Measurements from ENCODE around the gene SOX1. TPM values are rescaled to one million over a fixed set of nuclear protein-coding genes. Genes with fewer than 3 reads are reported as not detected.

The SOX1 gene
- polyA plus RNA-seq, 3 donors, result not detected

GRCh38 chr13:112054616-112055015 lies 12.3 kb upstream of the SOX1 start:
- no peak for DNase-seq
- Histone ChIP-seq H3K9me3 (replicated peaks in 1 of 2; ENCODE audit: control insufficient read depth in 1 of 2, insufficient read depth in 1 of 2, low read length in 2 of 2) (peaks cover 10 to 34% of the 10 kb centered on the region in 2 donors), H3K4me3 (replicated peaks in 1 of 3; ENCODE audit: low read depth in 2 of 3, low read length in 3 of 3) (no peak overlapping the region), H3K27ac (ENCODE audit: low read depth in 1 of 2, low read length in 2 of 2) (no peak overlapping the region), H2AFZ (ENCODE audit: insufficient read depth, low read depth, low read length, poor library complexity, severe bottlenecking) (no peak overlapping the region), H3K9ac (ENCODE audit: insufficient read depth, low read length, poor library complexity, severe bottlenecking) (no peak overlapping the region), H3K4me1 (ENCODE audit: control insufficient read depth in 1 of 2, insufficient read depth in 2 of 2, low read length in 2 of 2) (no peaks in the 10 kb centered on the region), H3K4me2 (replicated peaks; ENCODE audit: extremely low read depth, low read length, poor library complexity, severe bottlenecking) (no peak overlapping the region), H3K36me3 (replicated peaks in 1 of 2; ENCODE audit: control insufficient read depth in 1 of 2, insufficient read depth in 2 of 2, low read length in 2 of 2) (no peaks in the 10 kb centered on the region), H4K20me1 (ENCODE audit: insufficient read depth, low read length) (no peaks in the 10 kb centered on the region), H3K79me2 (ENCODE audit: insufficient read depth, low read length) (no peaks in the 10 kb centered on the region), H3K27me3 (ENCODE audit: control insufficient read depth in 2 of 2, insufficient read depth in 2 of 2, low read length in 2 of 2) (peaks cover 71 to 97% of the 10 kb centered on the region in 2 donors)
- peak overlapping the region in 1 of 2 donors; percentile 77 for H3K4me3 Mint-ChIP-seq
- H3K9me3 Mint-ChIP-seq, result peaks cover 3 to 46% (median 25%) of the 10 kb centered on the region in 7 donors
- TF ChIP-seq CTCF (IDR thresholded peaks at IDR 0.05), result no peak
- intact Hi-C loops (cut with micrococcal nuclease), result no loop called here
- H3K36me3 Mint-ChIP-seq, result no peaks in the 10 kb centered on the region
- 2% methylated on average over 6 of the region's 10 CpGs for WGBS (ENCODE audit: insufficient coverage)
- no peak overlapping the region for H3K27ac Mint-ChIP-seq
- H3K4me1 Mint-ChIP-seq, result no peaks in the 10 kb centered on the region
- peaks cover 81 to 90% (median 85%) of the 10 kb centered on the region in 3 donors for H3K27me3 Mint-ChIP-seq (ENCODE audit: low read depth in 3 of 3)

GRCh38 chr13:112055036-112055914 lies 11.7 kb upstream of the SOX1 start:
- Histone ChIP-seq H3K27me3 (ENCODE audit: control insufficient read depth in 2 of 2, insufficient read depth in 2 of 2, low read length in 2 of 2) (peaks cover 75 to 98% of the 10 kb centered on the region in 2 donors), H3K9ac (ENCODE audit: insufficient read depth, low read length, poor library complexity, severe bottlenecking) (no peak overlapping the region), H4K20me1 (ENCODE audit: insufficient read depth, low read length) (no peaks in the 10 kb centered on the region), H2AFZ (ENCODE audit: insufficient read depth, low read depth, low read length, poor library complexity, severe bottlenecking) (no peak overlapping the region), H3K79me2 (ENCODE audit: insufficient read depth, low read length) (no peaks in the 10 kb centered on the region), H3K27ac (ENCODE audit: low read depth in 1 of 2, low read length in 2 of 2) (no peak overlapping the region), H3K4me3 (replicated peaks in 1 of 3; ENCODE audit: low read depth in 2 of 3, low read length in 3 of 3) (no peak overlapping the region), H3K4me2 (replicated peaks; ENCODE audit: extremely low read depth, low read length, poor library complexity, severe bottlenecking) (no peak overlapping the region), H3K36me3 (replicated peaks in 1 of 2; ENCODE audit: control insufficient read depth in 1 of 2, insufficient read depth in 2 of 2, low read length in 2 of 2) (no peaks in the 10 kb centered on the region), H3K9me3 (replicated peaks in 1 of 2; ENCODE audit: control insufficient read depth in 1 of 2, insufficient read depth in 1 of 2, low read length in 2 of 2) (peaks cover 10 to 40% of the 10 kb centered on the region in 2 donors), H3K4me1 (ENCODE audit: control insufficient read depth in 1 of 2, insufficient read depth in 2 of 2, low read length in 2 of 2) (no peaks in the 10 kb centered on the region)
- DNase-seq, result no peak
- Mint-ChIP-seq H3K4me3 (peak overlapping the region in 1 of 2 donors; percentile 77), H3K27ac (no peak overlapping the region), H3K9me3 (peaks cover 3 to 49% (median 24%) of the 10 kb centered on the region in 7 donors), H3K27me3 (ENCODE audit: low read depth in 3 of 3) (peaks cover 87 to 92% (median 91%) of the 10 kb centered on the region in 3 donors), H3K4me1 (no peaks in the 10 kb centered on the region), H3K36me3 (no peaks in the 10 kb centered on the region)
- WGBS (ENCODE audit: insufficient coverage), result 10% methylated on average over 36 of the region's 50 CpGs
- TF ChIP-seq CTCF (IDR thresholded peaks at IDR 0.05), result no peak
- intact Hi-C loops (cut with micrococcal nuclease), result no loop called here
